ENCODE measurements around the gene CCDC82. TPM values are rescaled to one million over a fixed set of nuclear protein-coding genes. Genes with fewer than 3 reads are reported as not detected.

Gene CCDC82
- total RNA-seq, 1 donor from 2014 or later: 34.1 TPM

GRCh38 chr11:96328395-96329010 lies 61.2 kb downstream of the CCDC82 start:
- no peak overlapping the region for H3K4me3 Mint-ChIP-seq (ENCODE audit: unreplicated experiment)
- H3K4me1 Mint-ChIP-seq (ENCODE audit: unreplicated experiment): peaks cover 17% of the 10 kb centered on the region
- H3K27ac Mint-ChIP-seq (ENCODE audit: unreplicated experiment): no peak overlapping the region
- no peaks in the 10 kb centered on the region for H3K27me3 Mint-ChIP-seq (ENCODE audit: unreplicated experiment)
- no peaks in the 10 kb centered on the region for H3K9me3 Mint-ChIP-seq (ENCODE audit: unreplicated experiment)
- H3K36me3 Mint-ChIP-seq (ENCODE audit: low read depth, unreplicated experiment): no peaks in the 10 kb centered on the region
- no peak for TF ChIP-seq CTCF (IDR thresholded peaks at IDR 0.05; ENCODE audit: unreplicated experiment)
- DNase-seq (ENCODE audit: low spot score): no peak

- H3K4me3 Mint-ChIP-seq (ENCODE audit: unreplicated experiment): no peak overlapping the region
- no peaks in the 10 kb centered on the region for H3K9me3 Mint-ChIP-seq (ENCODE audit: unreplicated experiment)
- H3K4me1 Mint-ChIP-seq (ENCODE audit: unreplicated experiment): peaks cover 12% of the 10 kb centered on the region
- DNase-seq (ENCODE audit: low spot score): no peak
- no peaks in the 10 kb centered on the region for H3K36me3 Mint-ChIP-seq (ENCODE audit: low read depth, unreplicated experiment)
- no peak overlapping the region for H3K27ac Mint-ChIP-seq (ENCODE audit: unreplicated experiment)
- H3K27me3 Mint-ChIP-seq (ENCODE audit: unreplicated experiment): no peaks in the 10 kb centered on the region
- no peak for TF ChIP-seq CTCF (IDR thresholded peaks at IDR 0.05; ENCODE audit: unreplicated experiment)
Observed at GRCh38 chr11:96326959-96327358, 62.8 kb downstream of the CCDC82 start.

GRCh38 chr11:96324912-96325311 lies 64.8 kb downstream of the CCDC82 start:
- Mint-ChIP-seq H3K9me3 (ENCODE audit: unreplicated experiment) (no peaks in the 10 kb centered on the region), H3K4me3 (ENCODE audit: unreplicated experiment) (no peak overlapping the region), H3K27me3 (ENCODE audit: unreplicated experiment) (no peaks in the 10 kb centered on the region), H3K36me3 (ENCODE audit: low read depth, unreplicated experiment) (no peaks in the 10 kb centered on the region), H3K4me1 (ENCODE audit: unreplicated experiment) (peaks cover 8% of the 10 kb centered on the region), H3K27ac (ENCODE audit: unreplicated experiment) (no peak overlapping the region)
- no peak for DNase-seq (ENCODE audit: low spot score)
- TF ChIP-seq CTCF (IDR thresholded peaks at IDR 0.05; ENCODE audit: unreplicated experiment): no peak

GRCh38 chr11:96323642-96323985 lies 66.1 kb downstream of the CCDC82 start:
- Mint-ChIP-seq H3K27ac (ENCODE audit: unreplicated experiment) (no peak overlapping the region), H3K9me3 (ENCODE audit: unreplicated experiment) (no peaks in the 10 kb centered on the region), H3K36me3 (ENCODE audit: low read depth, unreplicated experiment) (no peaks in the 10 kb centered on the region), H3K4me3 (ENCODE audit: unreplicated experiment) (no peak overlapping the region), H3K4me1 (ENCODE audit: unreplicated experiment) (peaks cover 10% of the 10 kb centered on the region), H3K27me3 (ENCODE audit: unreplicated experiment) (no peaks in the 10 kb centered on the region)
- no peak for DNase-seq (ENCODE audit: low spot score)
- TF ChIP-seq CTCF (IDR thresholded peaks at IDR 0.05; ENCODE audit: unreplicated experiment): no peak

- H3K27ac Mint-ChIP-seq (ENCODE audit: unreplicated experiment): no peak overlapping the region
- no peak for DNase-seq (ENCODE audit: low spot score)
- no peak overlapping the region for H3K4me3 Mint-ChIP-seq (ENCODE audit: unreplicated experiment)
- no peak for TF ChIP-seq CTCF (IDR thresholded peaks at IDR 0.05; ENCODE audit: unreplicated experiment)
- no peaks in the 10 kb centered on the region for H3K27me3 Mint-ChIP-seq (ENCODE audit: unreplicated experiment)
- peaks cover 15% of the 10 kb centered on the region for H3K4me1 Mint-ChIP-seq (ENCODE audit: unreplicated experiment)
- H3K36me3 Mint-ChIP-seq (ENCODE audit: low read depth, unreplicated experiment): no peaks in the 10 kb centered on the region
- no peaks in the 10 kb centered on the region for H3K9me3 Mint-ChIP-seq (ENCODE audit: unreplicated experiment)
Observed at GRCh38 chr11:96322775-96323641, 66.7 kb downstream of the CCDC82 start.
